A549 (cell line): Measurements from ENCODE around the gene PCSK6.

ENCODE experiments used
- CHD2 ChIP-seq: fragments of 150-350 bp; IDR thresholded peaks from 2 replicates; pipeline ENCODE4 v1.6.1; 2014; ENCODE audit warnings: low read length; ENCODE audit not compliant: partially characterized antibody
- POLR2A ChIP-seq: IDR thresholded peaks from 2 replicates; pipeline ENCODE4 v1.6.1; 2012; ENCODE audit warnings: mild to moderate bottlenecking, low read length
- RAD21 ChIP-seq, 2 experiments: fragments of >200 bp in 1 of 2; sonication (Bioruptor Twin) in 1 of 2; formaldehyde crosslinking in 1 of 2; IDR thresholded peaks in 1 of 2; conservative IDR thresholded peaks in 1 of 2; 2 replicates in 1 of 2; 3 replicates in 1 of 2; pipeline ENCODE4 v1.6.1; 2012 to 2018; ENCODE audit warnings: inconsistent platforms in 1 of 2
- RFX5 ChIP-seq: fragments of 450-650 bp; IDR thresholded peaks from 2 replicates; pipeline ENCODE4 v1.7.1; 2014; ENCODE audit warnings: antibody characterized with exemption, mild to moderate bottlenecking, moderate library complexity
- SMC3 ChIP-seq: fragments of >200 bp; sonication (Bioruptor Twin); formaldehyde crosslinking; IDR thresholded peaks from 3 replicates; pipeline ENCODE4 v1.6.1; 2018; ENCODE audit warnings: inconsistent platforms
- TF ChIP-seq, protein P1 (sequence below): fragments of >200 bp; sonication (Bioruptor Twin); formaldehyde crosslinking; IDR thresholded peaks from 3 replicates; pipeline ENCODE4 v1.5.1; 2016
- TF ChIP-seq, protein P2 (sequence below): IDR thresholded peaks from 2 replicates; pipeline ENCODE4 v1.6.1; 2012; ENCODE audit warnings: low read depth, borderline replicate concordance
- TF ChIP-seq, protein P3 (sequence below): fragments of 450-650 bp; IDR thresholded peaks from 2 replicates; pipeline ENCODE4 v1.6.1; 2014; ENCODE audit warnings: antibody characterized with exemption

DNA sequence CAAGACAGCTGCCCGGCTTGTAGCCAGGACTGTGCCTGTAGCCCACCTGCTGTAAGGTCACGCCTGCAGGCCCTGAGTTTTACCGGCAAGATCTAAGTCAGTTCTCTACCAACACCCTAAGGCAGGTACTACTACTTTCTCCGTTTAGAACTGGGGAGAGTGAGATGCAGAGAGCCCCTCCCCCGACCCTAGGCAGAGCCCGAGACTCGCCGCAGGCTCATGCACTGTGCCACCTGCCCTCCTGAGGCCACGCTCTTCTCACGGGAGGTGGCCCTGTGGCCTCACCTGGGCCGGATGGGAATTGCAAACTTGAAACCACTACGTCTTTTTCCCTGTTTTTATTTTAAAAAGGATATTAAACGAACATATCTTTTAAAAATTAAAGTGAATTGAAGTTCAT is 36.9 kb upstream of the PCSK6 start:
- TF ChIP-seq, protein P1, sequence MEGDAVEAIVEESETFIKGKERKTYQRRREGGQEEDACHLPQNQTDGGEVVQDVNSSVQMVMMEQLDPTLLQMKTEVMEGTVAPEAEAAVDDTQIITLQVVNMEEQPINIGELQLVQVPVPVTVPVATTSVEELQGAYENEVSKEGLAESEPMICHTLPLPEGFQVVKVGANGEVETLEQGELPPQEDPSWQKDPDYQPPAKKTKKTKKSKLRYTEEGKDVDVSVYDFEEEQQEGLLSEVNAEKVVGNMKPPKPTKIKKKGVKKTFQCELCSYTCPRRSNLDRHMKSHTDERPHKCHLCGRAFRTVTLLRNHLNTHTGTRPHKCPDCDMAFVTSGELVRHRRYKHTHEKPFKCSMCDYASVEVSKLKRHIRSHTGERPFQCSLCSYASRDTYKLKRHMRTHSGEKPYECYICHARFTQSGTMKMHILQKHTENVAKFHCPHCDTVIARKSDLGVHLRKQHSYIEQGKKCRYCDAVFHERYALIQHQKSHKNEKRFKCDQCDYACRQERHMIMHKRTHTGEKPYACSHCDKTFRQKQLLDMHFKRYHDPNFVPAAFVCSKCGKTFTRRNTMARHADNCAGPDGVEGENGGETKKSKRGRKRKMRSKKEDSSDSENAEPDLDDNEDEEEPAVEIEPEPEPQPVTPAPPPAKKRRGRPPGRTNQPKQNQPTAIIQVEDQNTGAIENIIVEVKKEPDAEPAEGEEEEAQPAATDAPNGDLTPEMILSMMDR: no peak
- TF ChIP-seq, protein P2, sequence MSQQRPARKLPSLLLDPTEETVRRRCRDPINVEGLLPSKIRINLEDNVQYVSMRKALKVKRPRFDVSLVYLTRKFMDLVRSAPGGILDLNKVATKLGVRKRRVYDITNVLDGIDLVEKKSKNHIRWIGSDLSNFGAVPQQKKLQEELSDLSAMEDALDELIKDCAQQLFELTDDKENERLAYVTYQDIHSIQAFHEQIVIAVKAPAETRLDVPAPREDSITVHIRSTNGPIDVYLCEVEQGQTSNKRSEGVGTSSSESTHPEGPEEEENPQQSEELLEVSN: no peak
- TF ChIP-seq RFX5: no peak
- no peak for TF ChIP-seq POLR2A
- TF ChIP-seq SMC3: no peak
- TF ChIP-seq, protein P3, sequence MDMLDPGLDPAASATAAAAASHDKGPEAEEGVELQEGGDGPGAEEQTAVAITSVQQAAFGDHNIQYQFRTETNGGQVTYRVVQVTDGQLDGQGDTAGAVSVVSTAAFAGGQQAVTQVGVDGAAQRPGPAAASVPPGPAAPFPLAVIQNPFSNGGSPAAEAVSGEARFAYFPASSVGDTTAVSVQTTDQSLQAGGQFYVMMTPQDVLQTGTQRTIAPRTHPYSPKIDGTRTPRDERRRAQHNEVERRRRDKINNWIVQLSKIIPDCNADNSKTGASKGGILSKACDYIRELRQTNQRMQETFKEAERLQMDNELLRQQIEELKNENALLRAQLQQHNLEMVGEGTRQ: no peak
- TF ChIP-seq CHD2: no peak
- no peak for TF ChIP-seq RAD21 (conservative IDR thresholded peaks at IDR 0.05 in 1 of 2, IDR thresholded peaks at IDR 0.05 in 1 of 2)
